GM12873 (cell line): Measurements from ENCODE around the gene OAS3.

Experiments
- TF ChIP-seq, protein P1 (sequence below): IDR thresholded peaks from 2 replicates; pipeline ENCODE4 v1.5.1; 2012; ENCODE audit warnings: low read depth, mild to moderate bottlenecking, moderate library complexity, low read length, control low read depth; ENCODE audit not compliant: insufficient read depth; ENCODE audit errors: missing control alignments

OAS3 gene

DNA sequence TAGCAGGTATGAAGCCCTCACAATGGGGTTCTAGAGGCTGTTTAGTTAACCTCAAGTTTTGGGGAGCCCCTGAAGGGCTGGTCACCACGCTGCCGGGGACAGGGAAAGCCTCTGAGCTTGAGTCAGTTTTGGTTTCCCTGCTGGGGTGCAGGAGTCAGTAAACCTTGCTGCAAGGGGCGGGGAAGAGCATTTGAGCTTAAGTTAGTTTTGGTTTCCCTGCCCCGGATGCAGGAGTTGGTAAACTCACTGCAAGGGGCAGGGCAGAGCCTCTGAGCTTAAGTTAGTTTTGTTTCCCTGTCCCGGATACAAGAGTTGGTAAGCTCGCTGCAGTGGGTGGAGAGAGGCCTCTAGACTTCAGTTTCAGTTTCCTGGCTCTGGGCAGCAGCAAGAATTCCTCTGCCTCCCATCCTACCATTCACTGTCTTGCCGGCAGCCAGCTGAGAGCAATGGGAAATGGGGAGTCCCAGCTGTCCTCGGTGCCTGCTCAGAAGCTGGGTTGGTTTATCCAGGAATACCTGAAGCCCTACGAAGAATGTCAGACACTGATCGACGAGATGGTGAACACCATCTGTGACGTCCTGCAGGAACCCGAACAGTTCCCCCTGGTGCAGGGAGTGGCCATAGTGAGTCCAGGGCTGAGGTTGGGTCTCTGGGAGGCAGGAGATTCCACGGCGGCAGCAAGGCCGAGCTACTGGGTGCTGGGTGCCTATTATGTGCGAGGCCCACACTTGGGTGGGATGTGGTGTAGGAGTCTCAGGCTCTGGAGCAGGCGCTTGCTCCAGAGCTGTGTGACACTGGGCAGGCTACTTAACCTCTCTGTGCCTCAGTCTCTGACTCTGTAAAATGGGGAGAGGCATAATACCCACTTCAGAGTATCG is 40.1 kb downstream of the OAS3 start, which contains the start of gene OAS2:
TSS of gene OAS2 (plus strand) at position 357 of the 878 bp plus-strand sequence. CDS start at position 447, 90 bp downstream.
- TF ChIP-seq, protein P1, sequence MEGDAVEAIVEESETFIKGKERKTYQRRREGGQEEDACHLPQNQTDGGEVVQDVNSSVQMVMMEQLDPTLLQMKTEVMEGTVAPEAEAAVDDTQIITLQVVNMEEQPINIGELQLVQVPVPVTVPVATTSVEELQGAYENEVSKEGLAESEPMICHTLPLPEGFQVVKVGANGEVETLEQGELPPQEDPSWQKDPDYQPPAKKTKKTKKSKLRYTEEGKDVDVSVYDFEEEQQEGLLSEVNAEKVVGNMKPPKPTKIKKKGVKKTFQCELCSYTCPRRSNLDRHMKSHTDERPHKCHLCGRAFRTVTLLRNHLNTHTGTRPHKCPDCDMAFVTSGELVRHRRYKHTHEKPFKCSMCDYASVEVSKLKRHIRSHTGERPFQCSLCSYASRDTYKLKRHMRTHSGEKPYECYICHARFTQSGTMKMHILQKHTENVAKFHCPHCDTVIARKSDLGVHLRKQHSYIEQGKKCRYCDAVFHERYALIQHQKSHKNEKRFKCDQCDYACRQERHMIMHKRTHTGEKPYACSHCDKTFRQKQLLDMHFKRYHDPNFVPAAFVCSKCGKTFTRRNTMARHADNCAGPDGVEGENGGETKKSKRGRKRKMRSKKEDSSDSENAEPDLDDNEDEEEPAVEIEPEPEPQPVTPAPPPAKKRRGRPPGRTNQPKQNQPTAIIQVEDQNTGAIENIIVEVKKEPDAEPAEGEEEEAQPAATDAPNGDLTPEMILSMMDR: no peak

DNA sequence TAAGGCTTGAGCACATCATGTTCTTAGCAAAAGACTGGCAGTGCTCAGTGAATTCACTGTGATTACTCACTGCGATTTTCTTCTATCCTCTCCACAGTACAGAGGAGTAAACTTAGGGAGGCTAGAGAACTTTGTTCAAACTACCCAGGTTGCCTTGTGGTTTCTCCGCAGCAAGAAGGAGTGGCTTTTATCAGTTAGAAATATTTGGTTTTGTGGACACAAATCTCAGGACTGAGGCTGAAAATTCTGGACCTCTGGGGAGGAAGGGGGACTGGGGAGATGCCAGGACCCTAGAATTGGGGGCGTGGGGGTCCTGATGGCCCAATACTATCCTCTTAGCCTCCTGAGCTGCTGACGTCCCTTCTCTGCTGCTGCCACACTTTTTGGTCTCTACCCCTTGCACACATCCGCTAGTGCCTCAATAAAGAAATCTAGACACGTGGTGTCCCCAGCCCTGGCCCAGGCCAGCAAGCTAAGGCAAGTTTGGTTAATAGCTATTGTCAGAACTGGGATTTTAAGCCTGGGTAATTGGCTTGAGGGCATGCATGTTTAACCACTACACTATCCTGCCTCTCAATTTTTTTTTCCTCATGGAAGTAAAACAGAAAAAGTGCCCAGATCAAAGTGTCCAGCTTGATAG is 40.9 kb downstream of the OAS3 start:
- TF ChIP-seq, protein P1: no peak

DNA sequence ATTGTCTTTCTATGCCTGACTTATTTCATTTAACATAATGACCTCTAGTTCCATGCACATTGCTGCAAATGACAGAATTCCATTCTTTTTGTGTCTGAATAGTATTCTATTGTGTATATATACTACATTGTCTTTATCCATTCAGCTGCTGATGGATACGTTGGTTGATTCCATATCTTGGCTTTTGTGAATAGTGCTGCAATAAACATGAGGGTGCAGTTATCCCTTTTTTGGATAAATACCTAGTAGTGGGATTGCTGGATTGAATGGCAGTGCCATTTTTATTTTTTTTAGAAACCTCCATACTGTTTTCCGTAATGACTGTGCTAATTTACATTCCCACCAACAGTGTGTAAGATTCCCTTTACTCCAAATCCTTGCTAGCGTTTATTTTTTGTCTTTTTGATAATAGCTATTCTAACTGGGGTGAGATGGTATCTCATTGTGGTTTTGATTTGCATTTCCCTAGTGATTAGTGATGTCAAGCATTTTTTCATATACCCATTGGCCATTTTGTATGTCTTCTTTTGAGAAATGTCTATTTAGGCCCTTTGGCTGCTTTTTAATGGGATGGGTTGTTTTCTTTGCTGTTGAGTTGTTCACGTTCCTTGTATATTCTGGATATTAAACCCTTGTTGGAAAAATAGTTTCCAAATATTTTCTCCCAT is 42.4 kb downstream of the OAS3 start:
- TF ChIP-seq, protein P1: no peak

DNA sequence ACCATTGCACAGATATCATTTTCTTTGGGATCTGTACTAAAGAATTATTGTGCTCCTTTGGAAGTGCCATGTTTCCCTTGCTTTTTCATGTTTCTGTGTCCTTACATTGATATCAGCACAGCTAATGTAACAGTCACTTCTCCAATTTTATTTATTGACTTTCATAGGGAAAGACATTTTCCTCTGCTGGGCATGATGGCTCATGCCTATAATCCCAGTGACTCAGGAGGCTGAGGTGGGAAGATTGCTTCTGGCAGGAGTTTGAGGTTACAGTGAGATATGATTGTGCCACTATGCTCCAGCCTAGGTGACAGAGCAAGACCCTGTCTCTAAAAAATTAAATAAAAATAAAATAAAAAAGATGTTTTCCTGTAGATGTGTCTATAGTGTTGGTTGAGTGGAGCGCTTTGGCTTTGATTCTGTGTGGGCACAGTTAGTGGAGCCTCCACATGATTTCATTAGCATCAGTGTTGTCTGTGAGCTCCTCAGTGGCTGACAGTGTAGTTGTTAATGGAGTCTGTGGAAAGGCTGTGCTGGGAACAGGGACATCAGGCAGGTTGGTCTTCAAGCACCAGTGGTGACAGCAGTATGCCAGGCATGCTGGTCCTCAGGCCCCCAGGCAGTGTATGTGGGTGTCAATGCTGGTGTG is 47.5 kb downstream of the OAS3 start:
- TF ChIP-seq, protein P1: no peak

DNA sequence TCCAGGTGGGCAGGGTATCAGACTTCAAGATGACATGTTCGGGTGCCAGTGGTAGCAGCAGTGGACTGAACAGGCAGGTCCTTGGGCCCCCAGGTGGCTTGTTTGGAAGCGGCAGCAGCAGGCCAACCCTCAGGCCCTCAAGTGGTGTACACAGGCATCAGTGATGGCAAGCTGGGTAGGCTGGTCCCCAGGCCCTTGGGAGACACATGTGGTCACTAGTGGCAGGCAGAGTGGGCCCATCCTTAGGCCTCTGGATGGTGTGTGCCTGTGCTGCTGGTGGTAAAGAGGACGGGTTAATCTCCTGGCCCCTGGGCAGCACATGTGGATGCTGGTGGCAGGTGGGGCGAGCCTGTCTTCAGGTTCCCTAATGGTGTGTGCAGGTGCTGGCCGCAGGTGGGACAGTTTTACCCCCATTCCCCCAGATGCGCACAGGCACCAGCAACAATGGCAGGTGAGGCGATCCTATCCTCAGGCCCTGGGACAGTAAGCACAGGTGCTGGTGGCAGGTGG is 48.1 kb downstream of the OAS3 start:
- TF ChIP-seq, protein P1: no peak

DNA sequence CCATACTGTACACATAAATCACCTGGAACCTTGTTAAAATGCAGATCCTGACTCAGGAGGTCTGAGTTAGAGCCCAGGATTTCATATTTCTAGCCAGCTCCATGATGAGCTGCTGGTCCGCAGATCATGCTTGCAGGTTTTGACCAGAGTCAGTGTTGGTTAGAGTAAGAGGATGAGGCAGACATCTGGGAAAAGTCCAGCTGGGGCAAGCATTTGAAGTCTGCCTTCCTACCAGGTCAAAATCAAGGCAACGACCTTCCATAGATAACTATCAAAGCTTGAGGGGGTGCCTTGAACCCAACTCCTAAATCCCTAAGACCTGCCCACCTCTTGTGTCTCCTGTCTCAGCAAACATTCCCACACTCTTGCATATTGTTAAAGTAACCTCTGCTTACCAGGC is 49.3 kb downstream of the OAS3 start:
- TF ChIP-seq, protein P1: no peak
